ENCODE data around the gene NCK2. TPM values are rescaled to one million over a fixed set of nuclear protein-coding genes. Genes with fewer than 3 reads are reported as not detected.

The NCK2 gene
- total RNA-seq, 1 experiment from 2014 or later: 49.2 TPM

GRCh38 chr2:105777031-105777482 is 32.3 kb downstream of the NCK2 start:
- Histone ChIP-seq H2AK5ac (ENCODE audit: insufficient read length, low read length) (no peak overlapping the region), H3K23me2 (ENCODE audit: insufficient read length, low read depth, low read length, poor library complexity, severe bottlenecking) (no peaks in the 10 kb centered on the region), H2AFZ (ENCODE audit: low read length) (no peak overlapping the region), H3K4me1 (ENCODE audit: insufficient read depth, low read length) (no peaks in the 10 kb centered on the region), H4K91ac (ENCODE audit: insufficient read length, low read depth, low read length) (no peak overlapping the region), H3K14ac (ENCODE audit: insufficient read depth, low read length) (no peak overlapping the region; the same call in 1 of the 2 replicates), H4K20me1 (ENCODE audit: control insufficient read depth, insufficient read depth, insufficient read length) (no peaks in the 10 kb centered on the region), H4K8ac (replicated peaks; ENCODE audit: insufficient read length, low read depth, low read length) (no peak overlapping the region), H3K27me3 (ENCODE audit: insufficient read depth, low read length) (no peaks in the 10 kb centered on the region), H3K9ac (ENCODE audit: extremely low read depth, insufficient read length, low read length) (no peak overlapping the region), H2BK120ac (ENCODE audit: low read depth, low read length, poor library complexity, severe bottlenecking) (no peak overlapping the region), H3K18ac (ENCODE audit: insufficient read length, low read depth, low read length) (no peak overlapping the region), H2BK5ac (ENCODE audit: insufficient read length, low read length) (no peak overlapping the region), H3K79me1 (ENCODE audit: insufficient read depth, low read depth, low read length, poor library complexity, severe bottlenecking) (peaks cover 22% of the 10 kb centered on the region), H2BK20ac (ENCODE audit: low read depth, low read length, poor library complexity, severe bottlenecking) (no peak overlapping the region), H3K79me2 (ENCODE audit: insufficient read depth, low read length) (peaks cover 25% of the 10 kb centered on the region; the same call in 1 of the 2 replicates), H2BK15ac (ENCODE audit: low read depth, low read length) (no peak overlapping the region), H3T11ph (ENCODE audit: low read length) (no peak overlapping the region), H3K27ac (ENCODE audit: insufficient read length, low read depth, low read length) (no peak overlapping the region), H3K4me2 (ENCODE audit: insufficient read depth, insufficient read length, low read length) (no peak overlapping the region), H3K56ac (ENCODE audit: insufficient read length, low read depth, low read length) (no peak overlapping the region), H3K4ac (ENCODE audit: low read depth, low read length) (no peak overlapping the region), H3K9me3 (ENCODE audit: control insufficient read depth, low read depth, low read length) (no peaks in the 10 kb centered on the region), H3K23ac (ENCODE audit: insufficient read length, low read depth, low read length) (no peak overlapping the region), H2BK12ac (ENCODE audit: insufficient read length, low read depth, low read length) (no peak overlapping the region), H4K5ac (ENCODE audit: insufficient read length, low read depth, low read length) (no peak overlapping the region)
- no peaks in the 10 kb centered on the region for H3K27me3 Mint-ChIP-seq (ENCODE audit: low read depth)
- H3K27ac Mint-ChIP-seq: peak overlapping the region in 2 of 3 experiments; percentile 18 to 50; a peak in 2 of 7 replicates
- H3K9me3 Mint-ChIP-seq: no peaks in the 10 kb centered on the region
- peaks cover 2 to 15% (median 7%) of the 10 kb centered on the region in 3 experiments; a peak in 4 of 7 replicates for H3K36me3 Mint-ChIP-seq (ENCODE audit: insufficient read depth in 1 of 3, low read depth in 3 of 3)
- no peak for TF ChIP-seq CTCF (conservative IDR thresholded peaks at IDR 0.05)
- WGBS (ENCODE audit: extremely low coverage, insufficient read length, low lambda C conversion rate): no CpG with 5 or more reads among the region's 13 CpGs
- DNase-seq: no peak
- H3K4me1 Mint-ChIP-seq: peaks cover 77 to 78% of the 10 kb centered on the region in 2 experiments
- no peak overlapping the region for H3K4me3 Mint-ChIP-seq
